VCaP (cell line): ENCODE measurements around the gene CTAGE1.

Experiments
- H3K27ac ChIP-seq: fragments of 450-650 bp; 2 replicates; pipeline ENCODE4 v1.5.1; 2017
- TF ChIP-seq, protein P1 (sequence below): fragments of 450-650 bp; conservative IDR thresholded peaks from 2 replicates; pipeline ENCODE4 v1.5.1; 2017; ENCODE audit warnings: mild to moderate bottlenecking, moderate library complexity

Gene CTAGE1

GRCh38 chr18:22448238-22448637, 30.5 kb upstream of the CTAGE1 start:
- H3K27ac ChIP-seq = no peak overlapping the region

DNA sequence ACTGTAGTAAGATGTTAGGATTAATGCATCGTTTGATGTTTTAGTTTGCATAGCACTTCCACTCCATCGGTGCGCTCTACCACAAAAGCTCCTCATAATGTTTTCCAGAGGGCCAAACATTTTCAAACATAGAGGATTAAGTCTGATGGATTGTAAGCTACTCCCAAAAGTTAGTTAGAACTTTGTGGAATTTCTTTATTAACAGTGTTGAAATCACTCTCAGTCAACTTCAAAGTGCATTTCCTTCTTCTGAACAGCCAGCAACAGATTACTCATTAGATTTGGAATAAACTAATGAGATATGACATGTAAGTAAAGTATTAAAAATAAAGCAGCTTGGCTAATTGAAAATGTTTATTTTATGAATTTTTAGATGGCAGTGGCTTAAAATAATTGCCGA, 30.1 kb upstream of the CTAGE1 start:
- TF ChIP-seq, protein P1, sequence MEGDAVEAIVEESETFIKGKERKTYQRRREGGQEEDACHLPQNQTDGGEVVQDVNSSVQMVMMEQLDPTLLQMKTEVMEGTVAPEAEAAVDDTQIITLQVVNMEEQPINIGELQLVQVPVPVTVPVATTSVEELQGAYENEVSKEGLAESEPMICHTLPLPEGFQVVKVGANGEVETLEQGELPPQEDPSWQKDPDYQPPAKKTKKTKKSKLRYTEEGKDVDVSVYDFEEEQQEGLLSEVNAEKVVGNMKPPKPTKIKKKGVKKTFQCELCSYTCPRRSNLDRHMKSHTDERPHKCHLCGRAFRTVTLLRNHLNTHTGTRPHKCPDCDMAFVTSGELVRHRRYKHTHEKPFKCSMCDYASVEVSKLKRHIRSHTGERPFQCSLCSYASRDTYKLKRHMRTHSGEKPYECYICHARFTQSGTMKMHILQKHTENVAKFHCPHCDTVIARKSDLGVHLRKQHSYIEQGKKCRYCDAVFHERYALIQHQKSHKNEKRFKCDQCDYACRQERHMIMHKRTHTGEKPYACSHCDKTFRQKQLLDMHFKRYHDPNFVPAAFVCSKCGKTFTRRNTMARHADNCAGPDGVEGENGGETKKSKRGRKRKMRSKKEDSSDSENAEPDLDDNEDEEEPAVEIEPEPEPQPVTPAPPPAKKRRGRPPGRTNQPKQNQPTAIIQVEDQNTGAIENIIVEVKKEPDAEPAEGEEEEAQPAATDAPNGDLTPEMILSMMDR = no peak
- no peak overlapping the region for H3K27ac ChIP-seq

More at GRCh38 chr18:22448238-22448637, 30.5 kb upstream of the CTAGE1 start:
- TF ChIP-seq, protein P1 = no peak

DNA sequence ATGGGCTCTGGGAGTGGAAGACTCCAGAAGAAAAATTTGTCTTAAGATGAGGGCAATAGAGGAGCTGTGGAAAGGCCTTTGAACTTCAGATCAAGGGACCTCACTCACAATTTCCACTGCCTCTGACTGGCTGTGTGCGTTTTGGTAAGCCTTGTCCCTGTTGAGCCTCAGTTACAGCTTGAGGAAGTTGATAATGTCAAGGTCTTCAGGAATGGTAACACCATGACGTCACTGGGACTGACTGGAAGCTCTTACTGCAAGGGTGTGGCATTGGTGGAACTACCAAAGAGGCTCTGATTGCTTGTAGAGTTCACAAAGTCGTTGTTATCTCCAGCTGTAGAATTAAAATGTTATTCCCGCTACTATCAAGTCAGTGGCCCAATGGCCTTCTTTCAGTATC, 29.2 kb upstream of the CTAGE1 start:
- H3K27ac ChIP-seq = no peak overlapping the region
- TF ChIP-seq, protein P1 = no peak

DNA sequence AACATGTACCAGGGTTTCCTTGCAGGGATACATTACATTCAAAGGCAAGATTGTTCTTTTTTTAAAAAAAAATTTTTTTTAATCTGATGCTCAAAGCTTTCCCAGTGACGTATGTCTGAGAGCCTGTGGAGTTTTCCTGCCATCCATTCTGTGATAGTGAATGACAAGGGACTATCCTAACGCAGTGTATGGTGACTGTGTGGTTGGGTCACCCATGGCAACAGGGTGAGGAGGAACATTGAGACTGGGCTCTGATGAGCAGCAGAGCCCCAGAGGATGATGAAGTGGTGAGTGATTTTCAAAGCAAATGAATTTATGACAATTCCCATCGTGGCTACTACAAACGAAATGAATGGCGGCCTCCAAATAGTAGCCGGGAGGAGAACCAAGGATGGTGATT, 28.6 kb upstream of the CTAGE1 start:
- no peak overlapping the region for H3K27ac ChIP-seq
- TF ChIP-seq, protein P1 = no peak

GRCh38 chr18:22441638-22442037, 23.9 kb upstream of the CTAGE1 start:
- TF ChIP-seq, protein P1 = no peak
- H3K27ac ChIP-seq = no peak overlapping the region

DNA sequence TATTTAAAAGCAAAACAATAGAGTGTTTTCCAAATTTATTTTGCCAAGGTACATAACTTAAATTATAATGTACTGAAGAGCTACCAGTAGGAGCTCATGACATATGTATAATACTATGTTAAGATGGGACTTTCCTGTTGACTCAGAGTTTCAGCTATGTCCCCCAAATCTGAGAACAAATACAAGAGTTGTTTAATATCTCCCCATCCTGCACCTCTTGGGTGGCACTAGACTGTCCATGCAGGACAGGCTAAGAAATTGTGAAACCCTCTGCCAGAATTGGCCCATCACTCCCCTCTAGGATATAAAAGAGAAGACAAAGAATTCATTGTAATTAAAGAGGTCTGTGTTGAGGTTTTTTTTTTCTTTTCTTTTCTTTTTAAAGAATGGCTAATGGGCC, 21.7 kb upstream of the CTAGE1 start:
- TF ChIP-seq, protein P1 = no peak
- no peak overlapping the region for H3K27ac ChIP-seq

DNA sequence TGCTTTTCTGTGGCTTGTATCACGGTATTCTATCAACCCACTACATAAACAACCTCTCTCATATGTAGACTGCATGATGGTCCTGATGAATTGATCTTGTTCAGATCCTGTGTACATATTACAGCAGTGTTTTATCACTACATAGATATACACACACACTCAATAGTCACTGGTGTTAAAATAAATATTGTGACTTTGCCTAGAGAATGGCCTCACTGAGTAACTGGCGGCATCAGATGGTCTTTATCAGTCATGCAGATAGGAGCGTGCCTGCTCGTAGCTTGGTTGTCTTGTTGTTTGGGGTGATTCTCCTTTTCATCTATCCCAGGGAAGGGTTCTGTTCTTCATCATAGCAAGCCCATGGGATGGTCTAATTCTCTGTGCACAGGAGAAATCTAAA, 18.4 kb upstream of the CTAGE1 start:
- no peak overlapping the region for H3K27ac ChIP-seq
- TF ChIP-seq, protein P1 = no peak
